Tibial nerve (tissue), 4 donors: ENCODE results near the gene MAT1A. TPM values are rescaled to one million over a fixed set of nuclear protein-coding genes. Genes with fewer than 3 reads are reported as not detected.
"Not testable (repeated sequence)": the region's sequence is repeated elsewhere in the genome, so short reads cannot be mapped to it uniquely, and the experiment has no call there.

Experiments used
- DNase-seq, 2 donors: peaks; one replicate each; pipeline ENCODE4 v3.0.0-alpha.2; 2019; ENCODE audit warnings: low spot score in 2 of 2
- H3K27ac ChIP-seq, 4 donors: fragments of 200-600 bp; sonication (generic) in 3 of 4; one replicate each; pipeline ENCODE4 v1.5.1; 2017 to 2019; ENCODE audit warnings: mild to moderate bottlenecking in 1 of 4
- H3K27me3 ChIP-seq, 2 donors: fragments of 200-600 bp; sonication (generic) in 1 of 2; one replicate each; pipeline versions ENCODE4 v1.5.1 to v1.6.0; 2017 to 2019
- H3K36me3 ChIP-seq, 3 donors: fragments of 200-600 bp; sonication (generic); one replicate each; pipeline ENCODE4 v1.5.1; 2018 to 2019
- H3K4me1 ChIP-seq, 4 donors: fragments of 200-600 bp; sonication (generic) in 3 of 4; one replicate each; pipeline ENCODE4 v1.5.1; 2017 to 2019
- H3K4me3 ChIP-seq, 4 donors: fragments of 200-600 bp; sonication (generic) in 3 of 4; one replicate each; pipeline ENCODE4 v1.5.1; 2017 to 2019; ENCODE audit warnings: mild to moderate bottlenecking in 1 of 4, moderate library complexity in 1 of 4
- H3K9me3 ChIP-seq, 4 donors: fragments of 200-600 bp; sonication (generic) in 3 of 4; one replicate each; pipeline ENCODE4 v1.5.1; 2017 to 2019
- EP300 ChIP-seq, 2 donors: sonication (generic); formaldehyde crosslinking; IDR thresholded peaks; one replicate each; pipeline ENCODE4 v1.6.1; 2017; ENCODE audit warnings: antibody characterized with exemption in 2 of 2, mild to moderate bottlenecking in 1 of 2
- POLR2A ChIP-seq, 2 donors: fragments of 450-650 bp; IDR thresholded peaks; one replicate each; pipeline ENCODE4 v1.6.1; 2017; ENCODE audit warnings: antibody characterized with exemption in 2 of 2, mild to moderate bottlenecking in 2 of 2, moderate library complexity in 2 of 2
- WGBS, 2 donors: methylation state at CpG; one replicate each; pipeline ENCODE4 v1.1.5; 2018; 5-methylcytosine and 5-hydroxymethylcytosine counted together
- total RNA-seq, 4 donors: library from RNA; depleted of rRNA; stranded (reverse); fragments of >200 nt; gene quantifications; one replicate each; pipeline ENCODE4 v1.1.0, GENCODE V29; 2016
- TF ChIP-seq, protein P1 (sequence below), 5 experiments: fragments of 200-600 bp in 3 of 5; fragments of 450-650 bp in 2 of 5; sonication (generic) in 3 of 5; IDR thresholded peaks; one replicate each; pipeline ENCODE4 v1.5.1; 2016 to 2019; ENCODE audit warnings: antibody characterized with exemption in 5 of 5, mild to moderate bottlenecking in 3 of 5, moderate library complexity in 2 of 5

The MAT1A gene
- total RNA-seq, 4 donors from 2014 or later: not detected

GRCh38 chr10:80253266-80253962, 36.0 kb downstream of the MAT1A start:
- 75 to 81% methylated on average over 5 of the region's 5 CpGs for WGBS, 2 donors
- no peaks in the 10 kb centered on the region for H3K27me3 ChIP-seq

DNA sequence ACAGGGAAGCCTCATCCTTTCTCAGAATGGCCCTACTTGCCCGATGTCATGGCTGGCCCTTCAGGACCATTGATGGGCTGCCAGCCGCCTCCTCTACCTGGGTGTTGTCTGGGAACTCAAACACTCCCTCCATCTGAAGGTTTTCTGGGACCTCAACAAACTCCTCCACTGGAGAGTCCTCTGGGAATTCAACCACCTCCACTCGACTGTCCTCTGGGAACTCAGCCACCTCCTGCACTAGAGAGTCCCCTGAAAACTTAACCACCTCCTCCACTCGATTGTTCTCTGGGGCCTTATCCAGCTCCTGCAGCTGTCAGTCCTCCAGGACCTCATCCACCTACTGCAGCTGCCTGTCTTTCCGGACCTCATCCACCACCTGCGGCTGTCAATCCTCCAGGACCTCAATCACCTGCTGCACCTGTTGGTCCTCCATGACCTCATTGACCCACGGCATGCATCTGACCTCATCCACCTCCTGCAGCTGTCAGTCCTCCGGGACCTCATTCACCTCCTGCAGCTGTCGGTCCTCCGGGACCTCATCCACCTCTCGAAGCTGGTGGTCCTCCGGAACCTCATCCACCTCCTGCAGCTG, 37.1 kb downstream of the MAT1A start:
- no peaks in the 10 kb centered on the region for H3K4me1 ChIP-seq
- H3K27ac ChIP-seq: no peak overlapping the region
- no peak overlapping the region for H3K4me3 ChIP-seq
- no peaks in the 10 kb centered on the region for H3K9me3 ChIP-seq
- H3K36me3 ChIP-seq: no peaks in the 10 kb centered on the region
- H3K27me3 ChIP-seq: no peaks in the 10 kb centered on the region
- 90 to 93% methylated on average over 12 of the region's 12 CpGs for WGBS, 2 donors
- DNase-seq: no peak
- no peak for TF ChIP-seq EP300 (IDR thresholded peaks at IDR 0.05)
- TF ChIP-seq POLR2A (IDR thresholded peaks at IDR 0.05): no peak
- TF ChIP-seq, protein P1, sequence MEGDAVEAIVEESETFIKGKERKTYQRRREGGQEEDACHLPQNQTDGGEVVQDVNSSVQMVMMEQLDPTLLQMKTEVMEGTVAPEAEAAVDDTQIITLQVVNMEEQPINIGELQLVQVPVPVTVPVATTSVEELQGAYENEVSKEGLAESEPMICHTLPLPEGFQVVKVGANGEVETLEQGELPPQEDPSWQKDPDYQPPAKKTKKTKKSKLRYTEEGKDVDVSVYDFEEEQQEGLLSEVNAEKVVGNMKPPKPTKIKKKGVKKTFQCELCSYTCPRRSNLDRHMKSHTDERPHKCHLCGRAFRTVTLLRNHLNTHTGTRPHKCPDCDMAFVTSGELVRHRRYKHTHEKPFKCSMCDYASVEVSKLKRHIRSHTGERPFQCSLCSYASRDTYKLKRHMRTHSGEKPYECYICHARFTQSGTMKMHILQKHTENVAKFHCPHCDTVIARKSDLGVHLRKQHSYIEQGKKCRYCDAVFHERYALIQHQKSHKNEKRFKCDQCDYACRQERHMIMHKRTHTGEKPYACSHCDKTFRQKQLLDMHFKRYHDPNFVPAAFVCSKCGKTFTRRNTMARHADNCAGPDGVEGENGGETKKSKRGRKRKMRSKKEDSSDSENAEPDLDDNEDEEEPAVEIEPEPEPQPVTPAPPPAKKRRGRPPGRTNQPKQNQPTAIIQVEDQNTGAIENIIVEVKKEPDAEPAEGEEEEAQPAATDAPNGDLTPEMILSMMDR (IDR thresholded peaks at IDR 0.05): no peak

More at GRCh38 chr10:80253266-80253962, 36.0 kb downstream of the MAT1A start:
- Histone ChIP-seq H3K4me1 (no peaks in the 10 kb centered on the region), H3K9me3 (no peaks in the 10 kb centered on the region), H3K27ac (no peak overlapping the region), H3K36me3 (no peaks in the 10 kb centered on the region), H3K4me3 (no peak overlapping the region)
- no peak for DNase-seq
- no peak for TF ChIP-seq POLR2A (IDR thresholded peaks at IDR 0.05)
- no peak for TF ChIP-seq EP300 (IDR thresholded peaks at IDR 0.05)
- TF ChIP-seq, protein P1 (IDR thresholded peaks at IDR 0.05): no peak

GRCh38 chr10:80251703-80252280, 37.7 kb downstream of the MAT1A start:
- not testable (repeated sequence) for H3K36me3 ChIP-seq
- 70 to 71% methylated on average over 3 of the region's 4 CpGs for WGBS, 2 donors

DNA sequence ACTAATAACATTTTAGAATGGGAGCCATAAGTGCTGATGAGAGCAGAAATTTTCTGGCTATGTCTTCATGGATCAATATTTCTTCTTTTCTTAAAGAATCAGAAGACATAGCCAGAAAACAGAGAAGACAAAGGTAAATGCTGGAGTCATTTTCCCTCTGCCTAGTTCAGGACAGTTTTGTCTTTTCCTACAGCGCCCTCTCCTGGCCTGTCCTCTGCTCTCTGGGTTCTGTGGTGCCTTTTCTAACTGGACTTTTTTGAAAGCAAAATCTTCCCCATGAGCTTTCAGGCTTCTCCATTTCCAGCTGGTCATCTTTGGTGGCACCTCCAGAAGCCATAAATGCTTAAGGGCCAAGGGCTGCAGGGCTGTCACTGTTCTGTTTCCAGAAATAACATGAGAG, 39.1 kb downstream of the MAT1A start:
- not testable (repeated sequence) for H3K27ac ChIP-seq, H3K36me3 ChIP-seq, H3K4me3 ChIP-seq, H3K4me1 ChIP-seq, DNase-seq, H3K27me3 ChIP-seq, H3K9me3 ChIP-seq
- WGBS, 2 donors: no CpG with 5 or more reads among the region's 1 CpG

More at GRCh38 chr10:80251703-80252280, 37.7 kb downstream of the MAT1A start:
- H3K27ac ChIP-seq, H3K9me3 ChIP-seq, H3K4me1 ChIP-seq, DNase-seq, H3K4me3 ChIP-seq, H3K27me3 ChIP-seq: not testable (repeated sequence)

- WGBS, 2 donors: no CpG with 5 or more reads among the region's 4 CpGs
- H3K27me3 ChIP-seq, H3K4me1 ChIP-seq, H3K9me3 ChIP-seq, H3K36me3 ChIP-seq, H3K4me3 ChIP-seq, DNase-seq, H3K27ac ChIP-seq: not testable (repeated sequence)
These were observed 39.6 kb downstream of the MAT1A start for GRCh38 chr10:80249906-80250305.

- H3K27ac ChIP-seq: not testable (repeated sequence)
- WGBS, 2 donors: 98% methylated on average over 14 to 18 of the region's 20 CpGs
These were observed 41.8 kb downstream of the MAT1A start for GRCh38 chr10:80247611-80248010.

GRCh38 chr10:80244371-80244770, 45.1 kb downstream of the MAT1A start:
- H3K27me3 ChIP-seq, H3K9me3 ChIP-seq, H3K4me1 ChIP-seq, H3K27ac ChIP-seq, DNase-seq, H3K36me3 ChIP-seq, H3K4me3 ChIP-seq: not testable (repeated sequence)
- 56 to 73% methylated on average over 3 of the region's 3 CpGs for WGBS, 2 donors

More at GRCh38 chr10:80247611-80248010, 41.8 kb downstream of the MAT1A start:
- not testable (repeated sequence) for H3K4me3 ChIP-seq, H3K36me3 ChIP-seq, H3K4me1 ChIP-seq, H3K9me3 ChIP-seq, DNase-seq, H3K27me3 ChIP-seq

DNA sequence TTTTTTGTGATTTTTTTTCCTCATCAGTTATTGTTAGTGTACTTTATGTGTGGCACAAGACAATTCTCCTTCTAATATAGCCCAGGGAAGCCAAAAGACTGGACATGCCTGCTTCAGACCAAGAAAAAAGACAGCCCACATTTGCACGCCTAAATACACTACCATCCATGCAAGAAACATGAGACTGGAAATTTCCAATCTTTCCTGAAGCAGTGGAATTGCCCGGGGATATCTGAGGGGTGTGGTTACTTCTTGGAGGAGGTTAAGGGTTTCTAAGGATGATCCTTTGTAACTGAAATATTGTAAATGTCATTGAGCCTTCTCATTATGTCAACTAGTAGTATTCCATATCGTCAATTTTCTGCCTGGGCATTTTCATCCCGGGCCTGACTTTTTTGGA, 47.1 kb downstream of the MAT1A start:
- not testable (repeated sequence) for DNase-seq, H3K27ac ChIP-seq
- 55 to 71% methylated on average over 1 to 2 of the region's 4 CpGs for WGBS, 2 donors

GRCh38 chr10:80236457-80236856, 53.0 kb downstream of the MAT1A start:
- not testable (repeated sequence) for DNase-seq, H3K36me3 ChIP-seq, H3K27ac ChIP-seq, H3K4me1 ChIP-seq, H3K9me3 ChIP-seq, H3K27me3 ChIP-seq, H3K4me3 ChIP-seq
- 75 to 94% methylated on average over 2 to 4 of the region's 5 CpGs for WGBS, 2 donors

More for the DNA sequence above, 47.1 kb downstream of the MAT1A start:
- not testable (repeated sequence) for H3K9me3 ChIP-seq, H3K4me3 ChIP-seq, H3K4me1 ChIP-seq, H3K36me3 ChIP-seq, H3K27me3 ChIP-seq

GRCh38 chr10:80234331-80235235, 54.9 kb downstream of the MAT1A start:
- H3K27ac ChIP-seq, H3K9me3 ChIP-seq, H3K4me3 ChIP-seq, H3K36me3 ChIP-seq, DNase-seq, H3K27me3 ChIP-seq, H3K4me1 ChIP-seq: not testable (repeated sequence)
- 77 to 82% methylated on average over 11 of the region's 11 CpGs for WGBS, 2 donors
